Cardiac muscle cell (in vitro differentiated cells and primary cell): ENCODE data around the gene XRRA1. TPM values are rescaled to one million over a fixed set of nuclear protein-coding genes. Genes with fewer than 3 reads are reported as not detected.
A peak's percentile ranks its signal among the peaks of the same experiment; 100 is the strongest.

Source experiments
- DNase-seq, 2 donors: peaks; one replicate each; pipeline versions ENCODE4 v3.0.0 to v3.0.0-alpha.2; 2010 to 2017; ENCODE audit warnings: low read depth in 1 of 2, low spot score in 1 of 2
- H3K27ac ChIP-seq: fragments of 200-600 bp; sonication (generic); 2 replicates; pipeline ENCODE4 v1.5.1; 2016
- H3K27me3 ChIP-seq: fragments of 200-600 bp; sonication (generic); 2 replicates; pipeline ENCODE4 v1.6.0; 2016; ENCODE audit warnings: control low read depth
- H3K36me3 ChIP-seq: fragments of 200-600 bp; sonication (generic); 2 replicates; pipeline ENCODE4 v1.5.1; 2016; ENCODE audit warnings: control low read depth
- H3K4me1 ChIP-seq: fragments of 200-600 bp; sonication (generic); 2 replicates; pipeline ENCODE4 v1.8.1; 2017; ENCODE audit warnings: low read depth, mild to moderate bottlenecking, mixed run types
- H3K4me3 ChIP-seq: fragments of 200-600 bp; sonication (generic); 2 replicates; pipeline ENCODE4 v1.5.1; 2016; ENCODE audit warnings: mild to moderate bottlenecking
- H3K9me3 ChIP-seq: fragments of 200-600 bp; sonication (generic); 2 replicates; pipeline ENCODE4 v1.5.1; 2017; ENCODE audit warnings: low read depth, mild to moderate bottlenecking, control low read depth
- CTCF ChIP-seq: IDR thresholded peaks from 2 replicates; pipeline ENCODE4 v1.5.1; 2012; ENCODE audit warnings: low read depth, mild to moderate bottlenecking, low read length
- polyA plus RNA-seq: library from polyadenylated mRNA; unstranded; fragments of >200 nt; fragmentation: Nextera tagmentation; extraction: Ambion mirVana; gene quantifications from 2 replicates; pipeline ENCODE4 v1.2.1, GENCODE V29; 2016
- total RNA-seq: library from RNA; depleted of rRNA; stranded (reverse); fragments of >200 nt; gene quantifications from 2 replicates; pipeline ENCODE4 v1.2.3, GENCODE V29; 2016

The XRRA1 gene
- total and polyA plus RNA-seq, 2 experiments from 2014 or later, result 16.0 to 35.9 TPM

- Histone ChIP-seq H3K27me3 (no peaks in the 10 kb centered on the region), H3K36me3 (peaks cover 5% of the 10 kb centered on the region), H3K9me3 (no peaks in the 10 kb centered on the region), H3K27ac (no peak overlapping the region), H3K4me3 (no peak overlapping the region), H3K4me1 (no peaks in the 10 kb centered on the region)
- DNase-seq, result no peak
- TF ChIP-seq CTCF, result no peak
Observed at GRCh38 chr11:74866557-74866956, 82.3 kb downstream of the XRRA1 start.

GRCh38 chr11:74863410-74863809 is 85.5 kb downstream of the XRRA1 start:
- H3K27ac ChIP-seq, result no peak overlapping the region
- H3K4me3 ChIP-seq, result no peak overlapping the region
- no peaks in the 10 kb centered on the region for H3K4me1 ChIP-seq
- H3K9me3 ChIP-seq, result no peaks in the 10 kb centered on the region
- peaks cover 5% of the 10 kb centered on the region for H3K36me3 ChIP-seq
- TF ChIP-seq CTCF, result no peak
- no peaks in the 10 kb centered on the region for H3K27me3 ChIP-seq
- no peak for DNase-seq

GRCh38 chr11:74860743-74861142 is 88.1 kb downstream of the XRRA1 start:
- no peaks in the 10 kb centered on the region for H3K9me3 ChIP-seq
- no peak for TF ChIP-seq CTCF
- no peaks in the 10 kb centered on the region for H3K27me3 ChIP-seq
- H3K4me3 ChIP-seq, result no peak overlapping the region
- no peak for DNase-seq
- peaks cover 5% of the 10 kb centered on the region for H3K36me3 ChIP-seq
- no peaks in the 10 kb centered on the region for H3K4me1 ChIP-seq
- H3K27ac ChIP-seq, result no peak overlapping the region

- no peak for TF ChIP-seq CTCF
- H3K4me3 ChIP-seq, result no peak overlapping the region
- H3K27ac ChIP-seq, result no peak overlapping the region
- H3K27me3 ChIP-seq, result no peaks in the 10 kb centered on the region
- no peaks in the 10 kb centered on the region for H3K4me1 ChIP-seq
- no peak for DNase-seq
- H3K36me3 ChIP-seq, result peaks cover 2% of the 10 kb centered on the region
- no peaks in the 10 kb centered on the region for H3K9me3 ChIP-seq
Observed at GRCh38 chr11:74853223-74853622, 95.7 kb downstream of the XRRA1 start.

GRCh38 chr11:74849525-74850391 is 99.1 kb downstream of the XRRA1 start:
- H3K27me3 ChIP-seq, result no peaks in the 10 kb centered on the region
- TF ChIP-seq CTCF, result no peak

More at GRCh38 chr11:74849525-74850391, 99.1 kb downstream of the XRRA1 start:
- H3K4me3 ChIP-seq, result no peak overlapping the region
- no peaks in the 10 kb centered on the region for H3K4me1 ChIP-seq
- H3K27ac ChIP-seq, result no peak overlapping the region
- H3K36me3 ChIP-seq, result peaks cover 30% of the 10 kb centered on the region
- H3K9me3 ChIP-seq, result no peaks in the 10 kb centered on the region
- peak in 1 of 2 donors; percentile 66 for DNase-seq
